DND-41 (cell line): ENCODE results near the gene KDM6A.

Source experiments
- EZH2 ChIP-seq: IDR thresholded peaks from 3 replicates; pipeline ENCODE4 v1.6.1; 2012; ENCODE audit warnings: borderline replicate concordance, low read depth, mild to moderate bottlenecking, moderate library complexity, low read length, inconsistent platforms; ENCODE audit not compliant: severe bottlenecking
- TF ChIP-seq, protein P1 (sequence below): IDR thresholded peaks from 2 replicates; pipeline ENCODE4 v1.5.1; 2012; ENCODE audit warnings: borderline replicate concordance, low read length, moderate library complexity, mild to moderate bottlenecking; ENCODE audit not compliant: poor library complexity, severe bottlenecking; ENCODE audit errors: extremely low read depth

DNA sequence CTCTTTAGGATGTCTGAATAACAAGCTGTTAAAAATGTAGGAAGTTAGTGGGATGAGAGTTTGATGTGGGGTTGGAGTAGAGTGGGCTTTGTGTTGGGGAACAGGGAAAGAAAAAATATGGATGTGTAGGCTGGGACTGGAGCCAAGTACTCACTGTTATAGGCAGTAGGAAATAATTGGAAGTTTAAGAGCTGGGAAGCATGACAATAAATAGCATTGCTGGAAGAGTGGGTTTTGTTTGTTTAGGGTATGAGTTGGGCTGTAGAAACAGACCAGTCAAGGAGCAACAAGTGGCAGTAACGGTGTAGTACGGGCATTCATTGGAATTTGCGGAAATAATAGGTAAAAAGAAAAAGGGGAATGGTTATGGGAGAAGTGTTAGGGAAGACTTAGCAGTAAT lies 81.6 kb downstream of the KDM6A start:
- TF ChIP-seq, protein P1, sequence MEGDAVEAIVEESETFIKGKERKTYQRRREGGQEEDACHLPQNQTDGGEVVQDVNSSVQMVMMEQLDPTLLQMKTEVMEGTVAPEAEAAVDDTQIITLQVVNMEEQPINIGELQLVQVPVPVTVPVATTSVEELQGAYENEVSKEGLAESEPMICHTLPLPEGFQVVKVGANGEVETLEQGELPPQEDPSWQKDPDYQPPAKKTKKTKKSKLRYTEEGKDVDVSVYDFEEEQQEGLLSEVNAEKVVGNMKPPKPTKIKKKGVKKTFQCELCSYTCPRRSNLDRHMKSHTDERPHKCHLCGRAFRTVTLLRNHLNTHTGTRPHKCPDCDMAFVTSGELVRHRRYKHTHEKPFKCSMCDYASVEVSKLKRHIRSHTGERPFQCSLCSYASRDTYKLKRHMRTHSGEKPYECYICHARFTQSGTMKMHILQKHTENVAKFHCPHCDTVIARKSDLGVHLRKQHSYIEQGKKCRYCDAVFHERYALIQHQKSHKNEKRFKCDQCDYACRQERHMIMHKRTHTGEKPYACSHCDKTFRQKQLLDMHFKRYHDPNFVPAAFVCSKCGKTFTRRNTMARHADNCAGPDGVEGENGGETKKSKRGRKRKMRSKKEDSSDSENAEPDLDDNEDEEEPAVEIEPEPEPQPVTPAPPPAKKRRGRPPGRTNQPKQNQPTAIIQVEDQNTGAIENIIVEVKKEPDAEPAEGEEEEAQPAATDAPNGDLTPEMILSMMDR: no peak
- no peak for TF ChIP-seq EZH2
